ENCODE results near the gene GALNT17.

- TF ChIP-seq POLR2A (IDR thresholded peaks at IDR 0.05; ENCODE audit: low read length) (no peak), GATA1 (IDR thresholded peaks at IDR 0.05; ENCODE audit: low read depth, low read length) (no peak)
Observed at GRCh38 chr7:71220210-71220695, 88.3 kb downstream of the GALNT17 start.

All from erythroblast (primary cell).